HG03432 (cell line): ENCODE measurements around the gene WDFY3.

Experiments used
- ATAC-seq: cut with Tn5 transposase; IDR thresholded peaks from one replicate; pipeline ENCODE4 v1.9.1; 2021; ENCODE audit warnings: mild to moderate bottlenecking, moderate library complexity; ENCODE audit not compliant: unreplicated experiment

The WDFY3 gene

DNA sequence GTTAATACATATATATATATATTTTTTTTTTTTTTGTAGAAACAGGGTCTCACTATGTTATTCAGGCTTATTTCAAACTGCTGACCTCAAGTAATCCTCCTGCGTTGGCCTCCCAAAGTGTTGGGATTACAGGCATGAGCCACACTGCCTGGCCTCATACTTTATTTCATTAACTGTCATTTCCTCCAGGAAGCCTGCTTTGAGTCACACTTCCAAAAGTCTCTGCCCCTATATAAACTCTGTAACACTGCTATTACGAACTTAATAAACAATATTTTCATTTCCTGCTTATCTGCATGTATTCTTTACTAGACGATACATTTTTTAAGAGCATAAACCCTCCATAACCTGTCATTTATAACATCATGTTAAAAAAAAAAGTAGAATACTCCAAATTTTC is 167.2 kb downstream of the WDFY3 start:
- ATAC-seq, result no peak

DNA sequence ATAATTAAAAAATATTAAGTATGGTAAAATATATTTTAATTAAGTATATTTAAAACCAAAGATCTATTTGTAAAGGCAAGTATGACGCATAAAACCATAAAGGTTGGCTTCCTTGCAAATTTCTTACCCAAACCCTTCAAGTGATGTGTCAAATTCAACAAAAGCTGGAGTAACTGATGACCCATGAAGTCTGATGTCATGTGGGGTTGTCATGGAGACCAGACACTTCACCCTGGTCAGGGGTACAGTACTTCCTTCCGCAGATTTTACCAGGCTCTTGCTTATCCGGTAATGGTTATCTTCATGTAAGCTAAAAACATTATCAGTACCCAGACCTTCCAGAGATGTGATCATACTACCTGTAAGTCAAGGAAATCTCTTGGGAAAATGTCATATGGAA is 170.1 kb downstream of the WDFY3 start:
- ATAC-seq, result no peak

DNA sequence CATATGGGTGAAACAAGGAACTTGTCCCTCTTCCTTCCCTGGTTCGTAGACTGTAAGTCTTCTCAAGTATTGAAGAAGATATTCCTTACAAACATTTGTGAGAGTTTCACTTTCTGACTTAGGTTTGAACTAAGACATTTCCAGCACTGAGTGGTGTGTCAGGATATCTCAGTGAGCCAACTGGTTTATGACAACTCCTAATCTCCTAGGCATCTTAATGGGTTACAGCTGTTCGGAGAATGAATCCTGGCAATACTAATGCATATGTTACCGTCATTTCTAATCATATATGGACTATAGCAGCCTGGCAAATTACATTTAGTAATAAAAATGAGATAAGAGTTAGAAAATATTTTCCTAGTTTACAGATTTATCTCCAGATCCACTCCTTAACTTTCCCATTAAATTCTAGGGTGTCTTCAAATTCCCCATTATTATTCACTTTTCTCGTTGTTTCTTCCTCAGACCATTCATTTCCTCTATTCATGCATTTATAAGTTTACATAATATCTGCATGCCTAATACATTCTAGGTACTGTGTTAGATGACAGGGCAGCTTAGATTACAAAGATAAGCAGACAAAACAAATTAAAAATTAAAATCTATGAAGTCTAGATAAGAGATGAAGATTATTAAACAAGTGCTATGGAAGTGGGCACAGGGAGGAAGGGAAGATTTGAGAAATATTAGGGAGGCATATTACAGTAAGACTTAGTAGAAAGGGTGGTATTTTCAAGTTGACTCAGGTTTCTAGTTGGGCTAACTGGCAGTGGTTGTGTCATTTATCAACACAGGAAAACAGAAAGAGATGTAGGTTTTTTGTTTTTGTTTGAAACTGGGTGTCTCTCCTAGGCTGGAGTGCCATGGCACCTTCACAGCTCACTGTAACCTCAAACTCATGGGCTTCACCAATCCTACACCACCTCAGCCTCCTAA is 173.9 kb downstream of the WDFY3 start:
- no peak for ATAC-seq

DNA sequence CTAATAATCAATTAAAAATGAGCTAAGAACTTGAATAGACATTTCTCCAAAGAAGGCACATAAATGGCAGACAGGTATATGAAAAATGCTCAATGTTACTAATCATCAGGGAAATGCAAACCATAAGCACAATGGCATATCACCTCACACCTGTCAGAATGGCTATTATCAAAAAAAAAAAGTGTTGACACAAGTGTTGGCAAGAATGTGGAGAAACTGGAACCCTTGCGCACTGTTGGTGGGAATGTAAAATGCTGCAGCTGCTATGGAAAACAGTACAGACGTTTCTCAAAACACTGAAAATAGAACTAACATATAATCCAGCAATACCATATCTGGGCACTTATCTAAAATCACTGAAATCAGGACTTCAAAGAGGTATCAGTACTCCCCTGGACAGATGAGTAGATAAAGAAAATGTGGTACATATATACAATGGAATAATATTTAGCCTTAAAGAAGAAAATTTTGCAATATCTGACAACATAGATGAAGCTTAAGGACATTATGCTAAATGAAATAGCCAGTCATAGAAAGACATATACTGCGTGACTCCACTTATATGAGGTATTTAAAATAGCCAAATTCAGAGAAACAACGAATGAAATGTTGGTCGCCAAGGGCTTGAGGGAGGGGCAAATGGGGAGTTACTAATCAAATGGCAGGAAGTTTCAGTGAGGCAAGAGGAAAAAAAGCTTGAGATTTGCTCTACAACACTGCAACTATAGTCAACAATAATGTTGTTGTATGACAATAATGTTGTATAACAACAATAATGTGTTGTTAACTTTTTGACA is 175.5 kb downstream of the WDFY3 start:
- ATAC-seq, result no peak

DNA sequence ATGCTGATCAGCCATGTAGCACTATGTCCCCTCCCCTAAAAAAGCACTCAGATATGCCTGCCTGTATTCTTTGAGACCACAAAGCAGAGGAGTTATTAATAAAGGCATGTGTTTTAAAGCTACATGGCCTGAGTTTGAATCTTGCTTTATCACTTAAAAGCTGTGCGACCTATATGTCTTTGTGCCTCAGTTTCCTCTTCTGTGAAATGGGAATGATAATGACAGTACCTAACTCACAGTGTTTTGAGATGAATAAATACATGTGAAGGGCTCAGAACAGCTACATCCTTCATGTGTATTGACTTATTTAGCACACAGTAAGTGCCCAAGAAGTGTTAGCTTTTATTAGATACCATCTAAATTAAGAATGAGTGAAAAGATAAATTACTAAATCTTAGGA is 180.0 kb downstream of the WDFY3 start:
- ATAC-seq, result no peak

DNA sequence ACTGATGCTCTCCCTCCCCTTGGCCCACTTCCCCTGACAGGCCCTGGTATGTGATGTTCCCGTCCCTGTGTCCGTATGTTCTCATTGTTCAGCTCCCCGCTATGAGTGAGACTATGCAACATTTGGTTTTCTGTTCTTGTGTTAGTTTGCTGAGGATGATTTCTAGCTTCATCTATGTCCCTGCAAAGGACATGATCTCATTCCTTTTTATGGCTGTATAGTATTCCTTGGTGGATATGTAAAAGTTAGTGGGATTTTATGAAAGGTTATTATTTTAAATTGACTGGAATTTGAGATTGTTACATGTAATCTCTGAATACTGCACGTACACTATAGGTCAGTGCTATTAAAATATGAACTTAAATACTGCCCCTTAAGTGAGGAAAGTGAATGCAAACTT is 184.0 kb downstream of the WDFY3 start:
- no peak for ATAC-seq

DNA sequence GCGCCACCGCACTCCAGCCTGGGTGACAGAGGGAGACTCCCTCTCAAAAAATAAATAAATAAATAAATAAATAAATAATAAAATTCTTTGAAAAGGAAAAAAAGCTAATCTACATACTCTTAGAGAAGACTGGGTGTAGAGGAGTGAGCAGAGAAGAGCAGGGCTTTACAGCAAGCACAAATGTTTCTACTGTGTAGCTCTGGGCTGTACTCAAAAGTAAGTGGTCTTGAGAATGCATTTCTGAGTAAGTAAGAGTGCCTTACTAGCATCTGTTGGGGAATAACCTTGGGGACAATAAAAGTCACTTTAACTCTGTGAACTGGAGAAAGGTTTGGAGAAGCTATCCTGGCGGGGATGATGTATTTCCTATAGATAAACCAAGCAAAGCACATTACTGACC is 185.8 kb downstream of the WDFY3 start:
- no peak for ATAC-seq

DNA sequence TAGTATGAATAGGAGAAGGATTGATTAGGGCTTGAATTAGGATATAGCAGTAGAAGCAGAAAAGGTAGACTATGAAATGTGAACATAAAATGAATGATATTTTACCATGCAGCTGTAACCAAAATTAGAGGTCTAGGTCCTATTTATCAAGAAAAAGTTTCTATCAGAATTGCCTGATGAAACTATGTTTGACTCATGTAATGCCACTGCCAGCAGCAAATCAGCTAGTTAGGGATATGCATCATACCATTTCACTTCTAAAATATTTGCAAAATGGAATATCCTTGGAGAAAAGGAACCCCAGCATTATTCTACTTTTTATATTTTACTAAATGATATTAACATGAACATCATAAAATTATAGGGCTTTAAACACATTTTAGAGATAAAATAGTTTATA is 188.4 kb downstream of the WDFY3 start:
- ATAC-seq, result no peak

DNA sequence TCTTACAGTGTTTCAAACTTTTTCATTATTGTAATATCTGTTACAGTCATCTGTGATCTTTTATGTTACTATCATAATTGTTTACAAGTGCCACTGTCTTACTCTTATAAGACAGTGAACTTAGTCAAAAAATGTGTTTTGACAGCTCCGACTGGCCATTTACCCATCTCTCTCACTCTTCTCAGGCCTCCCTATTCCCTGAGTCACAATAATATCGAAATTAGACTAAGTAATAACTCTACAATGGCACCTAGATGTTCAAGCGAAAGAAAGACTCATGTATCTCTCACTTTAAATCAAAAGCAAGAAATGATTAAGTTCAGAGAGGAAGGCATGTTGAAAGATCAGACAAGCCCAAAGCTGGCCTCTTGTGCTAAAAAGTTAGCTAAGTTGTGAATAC is 199.3 kb downstream of the WDFY3 start:
- no peak for ATAC-seq

DNA sequence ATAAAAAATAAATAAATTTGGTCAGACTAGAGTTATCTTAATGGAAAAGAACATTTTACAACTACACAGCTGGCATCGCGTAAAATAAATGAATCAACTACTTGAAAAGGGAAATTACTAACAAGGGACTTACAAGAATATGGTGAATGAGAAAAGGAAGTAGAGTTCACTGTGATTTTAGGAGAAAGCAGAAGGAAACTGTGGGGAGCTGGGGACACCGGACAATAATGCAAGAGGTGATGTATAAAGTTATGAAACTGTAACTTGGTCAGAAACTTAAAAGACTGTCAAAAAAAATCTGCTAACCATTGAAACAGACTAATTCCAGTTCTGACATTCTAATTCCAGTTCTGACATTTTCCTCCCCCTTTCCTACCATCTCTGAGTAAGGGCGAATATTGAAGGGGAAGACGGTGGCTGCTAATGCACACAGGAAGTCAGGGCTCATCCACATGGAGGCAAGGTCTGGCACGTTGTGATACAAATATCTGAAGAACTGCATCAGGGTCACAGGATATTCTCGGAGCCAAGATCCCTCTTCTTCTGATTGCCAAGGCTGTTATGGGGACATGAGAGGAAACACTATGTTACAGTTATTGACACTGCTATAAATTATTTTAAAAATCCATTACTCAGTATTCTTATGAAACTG is 213.0 kb downstream of the WDFY3 start:
- no peak for ATAC-seq

DNA sequence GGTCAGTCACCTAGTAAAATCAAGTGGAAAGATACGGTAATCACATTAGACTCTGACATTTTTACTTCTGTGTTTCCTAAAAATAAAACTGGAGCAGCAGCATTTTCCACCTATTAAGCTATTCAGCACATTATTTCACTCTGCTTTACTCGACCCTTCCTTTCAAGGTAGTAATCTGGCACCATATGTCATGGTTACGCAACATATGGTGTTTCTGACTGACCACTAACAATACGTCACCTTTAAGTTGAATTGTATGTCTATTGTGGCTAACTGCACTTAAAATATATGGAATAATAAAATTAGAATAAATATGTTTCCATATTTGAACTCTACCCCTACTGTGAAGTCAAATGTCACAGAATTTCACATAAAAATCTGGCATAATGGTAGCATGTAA is 214.8 kb downstream of the WDFY3 start:
- no peak for ATAC-seq

DNA sequence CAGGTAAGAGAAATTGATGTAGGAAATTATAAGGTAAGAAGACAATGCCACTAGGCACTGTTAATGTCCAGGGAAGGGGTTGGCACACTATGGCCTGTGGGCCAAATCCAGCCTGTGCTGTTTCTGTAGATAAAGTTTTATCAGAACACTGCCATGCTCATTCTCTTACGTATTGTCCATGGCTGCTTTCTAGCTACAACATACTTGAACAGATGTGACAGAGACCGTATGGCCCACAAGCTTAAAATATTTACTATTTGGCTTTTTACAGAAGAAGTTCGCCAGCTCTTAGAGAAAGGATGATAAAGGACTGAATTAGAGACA is 215.6 kb downstream of the WDFY3 start:
- no peak for ATAC-seq

DNA sequence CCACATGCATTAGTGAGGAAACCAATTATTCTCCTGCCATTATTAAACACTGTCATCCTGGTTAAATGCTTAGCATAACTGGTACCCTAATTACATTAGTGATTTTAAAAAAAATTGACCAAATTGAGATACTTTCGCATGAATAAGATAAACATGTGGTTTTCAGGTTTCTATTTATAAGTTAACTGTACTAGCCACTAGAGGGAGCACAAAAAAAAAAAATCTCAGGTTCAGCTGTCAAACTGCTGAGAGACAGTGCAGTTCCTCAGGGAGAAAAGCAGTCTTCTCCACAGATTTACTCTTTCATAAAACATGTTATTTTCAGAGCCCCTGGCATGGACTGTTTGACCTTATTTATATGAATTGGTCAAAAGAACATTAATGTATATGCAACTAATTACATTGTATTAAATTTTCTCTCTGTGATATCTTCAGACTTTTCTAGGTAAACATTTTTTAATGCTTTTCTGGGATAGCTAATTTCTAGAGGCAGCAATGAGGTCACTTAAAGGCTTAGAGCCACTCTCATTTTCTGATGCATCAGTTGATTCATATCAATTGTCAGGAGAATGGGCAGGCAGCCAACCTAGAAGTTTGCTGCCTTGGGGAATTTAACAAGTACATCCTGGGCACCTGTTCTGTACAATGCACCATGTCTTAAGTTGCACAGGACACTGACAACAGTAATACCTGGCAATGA is 216.1 kb downstream of the WDFY3 start:
- peak; percentile 86 for ATAC-seq

DNA sequence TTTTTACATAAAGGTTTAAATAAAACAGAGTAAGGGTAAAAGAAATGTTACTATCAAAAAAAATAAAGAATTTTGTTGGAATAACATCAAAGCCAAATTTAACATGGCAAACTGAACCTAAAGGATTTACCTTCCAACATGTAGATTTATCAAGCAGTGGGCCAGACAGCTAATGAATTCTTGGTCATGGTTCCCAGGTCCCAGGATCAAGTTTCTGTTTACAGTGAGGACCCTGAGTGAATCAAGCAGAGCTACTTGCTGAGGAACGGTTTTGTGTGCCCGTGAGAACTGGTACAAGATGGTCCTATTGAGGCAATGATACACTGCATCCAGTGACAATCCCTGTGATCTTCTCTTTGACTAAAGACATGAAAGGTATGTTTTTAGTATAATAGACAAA is 226.4 kb downstream of the WDFY3 start:
- no peak for ATAC-seq

DNA sequence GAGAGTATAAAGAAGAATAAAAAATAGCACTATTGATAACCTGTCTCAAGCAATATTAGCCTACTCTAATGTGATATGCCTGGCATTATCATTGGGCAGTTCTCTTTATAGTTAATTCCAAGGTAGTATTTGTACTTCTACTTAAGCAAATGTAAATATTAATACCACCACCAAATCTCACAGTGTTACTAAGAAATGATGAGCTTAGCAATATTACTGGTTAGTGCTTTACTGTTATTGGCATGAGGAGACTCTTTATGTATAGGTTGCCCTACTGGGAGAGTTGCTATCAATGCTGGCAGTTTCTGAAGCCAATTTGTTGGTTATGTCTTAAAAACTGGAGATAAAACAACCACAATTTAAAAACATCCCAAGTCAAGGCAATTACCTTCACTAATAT is 227.9 kb downstream of the WDFY3 start:
- no peak for ATAC-seq

DNA sequence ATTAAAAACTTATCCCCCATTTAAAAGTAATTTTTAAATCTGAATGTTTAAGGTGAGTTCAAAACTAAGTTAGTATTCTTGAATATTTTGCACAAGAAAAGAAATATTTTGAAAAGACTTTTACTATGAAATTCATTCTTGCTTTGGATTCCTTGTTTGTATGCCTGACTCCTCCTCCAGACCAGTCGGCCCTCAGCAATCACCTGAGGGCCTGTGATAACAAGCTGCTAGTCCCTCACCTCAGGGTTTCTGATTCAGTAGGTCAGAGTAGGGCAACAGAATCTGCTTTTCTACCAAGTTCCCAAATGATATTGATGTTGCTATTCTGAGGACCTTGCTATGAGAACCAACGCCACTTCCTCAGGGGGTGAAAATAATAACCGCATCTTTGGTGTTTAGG is 228.8 kb downstream of the WDFY3 start:
- no peak for ATAC-seq

DNA sequence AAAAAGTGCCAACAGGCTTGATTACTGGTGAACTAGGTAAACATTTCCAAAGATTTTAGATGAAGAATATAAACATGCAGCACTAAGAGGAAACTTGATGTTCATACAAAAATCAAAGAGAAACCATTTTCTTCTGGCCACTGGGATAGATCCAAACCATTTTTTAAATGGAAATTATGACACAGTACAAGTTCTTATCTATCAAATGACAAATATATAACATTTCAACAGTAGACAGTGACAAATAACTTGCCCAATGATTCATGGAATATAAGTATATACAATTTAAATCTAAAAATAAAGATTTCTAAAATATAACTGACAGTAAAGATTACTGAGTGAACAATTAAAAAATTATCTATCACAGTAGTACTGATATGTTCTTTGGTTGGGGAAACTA is 232.5 kb downstream of the WDFY3 start:
- no peak for ATAC-seq

DNA sequence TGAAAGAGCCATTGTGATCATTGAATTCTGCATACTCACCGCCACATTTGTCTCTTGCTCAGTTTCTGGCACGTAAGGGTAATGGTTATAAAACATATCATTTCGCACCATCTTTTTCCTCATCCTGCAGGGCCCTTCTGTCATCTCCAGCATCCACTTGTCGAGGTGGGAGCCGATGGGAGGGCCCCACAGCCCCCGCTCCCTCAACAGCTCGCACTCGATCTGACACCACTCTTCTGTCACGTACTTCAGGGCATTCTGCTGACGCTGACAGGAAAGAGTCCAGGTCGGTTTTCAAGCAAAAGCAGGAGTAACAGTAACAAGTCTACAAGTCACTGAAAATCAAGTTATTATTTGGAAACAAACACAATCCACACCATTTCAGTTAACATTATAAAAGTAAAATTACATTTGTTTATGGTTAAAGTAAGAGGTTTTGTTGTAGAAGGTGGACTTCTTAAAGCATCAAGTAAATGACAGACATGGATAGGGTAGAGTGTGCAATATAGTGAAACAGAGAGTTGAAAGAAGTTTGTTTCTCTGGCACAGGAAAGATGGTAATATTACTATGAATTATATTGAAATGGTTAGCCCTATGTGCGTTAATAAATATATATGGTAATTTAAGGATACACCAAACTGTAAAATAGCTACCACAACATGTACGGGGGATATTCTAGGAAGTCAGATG is 233.0 kb downstream of the WDFY3 start:
- no peak for ATAC-seq

DNA sequence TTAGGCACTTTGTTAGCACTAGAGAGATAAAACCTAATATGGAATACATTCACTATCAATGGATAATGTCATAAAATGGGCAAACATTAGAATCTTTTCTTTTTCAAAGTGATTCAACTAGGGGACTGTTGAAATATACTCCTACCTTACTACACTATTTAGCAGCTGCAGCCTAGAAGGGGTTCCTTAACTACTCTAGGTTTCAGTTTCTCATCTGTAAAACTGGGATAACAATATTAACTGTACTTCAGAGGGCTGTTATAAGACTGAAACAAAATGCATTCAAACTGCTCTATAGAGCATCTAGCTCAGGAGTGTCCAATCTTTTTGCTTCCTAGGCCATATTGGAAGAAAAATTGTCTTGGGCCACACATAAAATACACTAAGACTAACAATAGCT is 236.1 kb downstream of the WDFY3 start:
- no peak for ATAC-seq

DNA sequence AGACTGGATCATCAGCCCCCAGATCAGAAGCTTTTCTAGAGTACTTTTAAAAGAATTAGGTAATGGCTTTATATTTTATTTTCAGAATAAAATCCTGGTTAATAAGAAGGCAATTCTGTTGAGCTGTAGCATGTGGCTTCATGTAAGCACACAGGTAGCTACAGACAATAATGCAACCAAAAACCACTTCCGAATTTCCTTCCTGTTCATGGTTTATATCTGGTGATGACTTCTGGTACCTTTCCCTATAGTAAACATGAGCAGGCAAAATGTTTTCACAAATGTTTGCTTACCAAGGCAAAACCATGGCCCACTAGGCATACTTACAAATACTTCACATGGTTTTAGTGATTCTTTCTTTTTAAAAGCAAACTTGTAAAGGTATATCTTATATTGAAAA is 239.0 kb downstream of the WDFY3 start:
- no peak for ATAC-seq

DNA sequence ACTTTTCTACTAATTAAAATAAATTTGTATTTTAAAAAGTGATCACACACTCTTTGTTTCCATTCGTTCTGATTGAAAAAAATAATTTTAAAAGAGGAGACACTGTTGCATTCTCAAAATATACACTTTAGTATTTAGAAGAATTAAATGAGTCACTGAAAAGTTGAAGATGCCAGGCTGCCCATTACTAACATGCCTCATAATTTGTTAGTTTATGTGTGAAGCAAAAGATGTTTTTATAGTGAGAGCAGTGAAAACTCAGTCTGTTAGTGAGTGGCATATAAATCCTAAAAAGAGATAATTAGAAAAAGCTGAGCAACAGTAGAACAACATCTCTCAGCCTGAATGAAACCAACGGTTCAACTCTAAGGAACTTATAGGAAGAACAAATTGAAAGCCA is 240.1 kb downstream of the WDFY3 start:
- ATAC-seq, result no peak
